Fibroblast of the conjunctiva (primary cell): ENCODE measurements around the gene PJVK.
"Not testable (repeated sequence)": the region's sequence is repeated elsewhere in the genome, so short reads cannot be mapped to it uniquely, and the experiment has no call there.

Experiments used
- DNase-seq: peaks from one replicate; pipeline ENCODE4 v3.0.0-alpha.2; 2010; ENCODE audit warnings: low read depth

PJVK gene

GRCh38 chr2:178429336-178429735 lies 21.8 kb upstream of the PJVK start:
- no peak for DNase-seq

GRCh38 chr2:178436662-178437061 lies 14.5 kb upstream of the PJVK start:
- DNase-seq = no peak

- DNase-seq = no peak
Measured at GRCh38 chr2:178441426-178441825, 9.8 kb upstream of the PJVK start.

GRCh38 chr2:178448968-178449661 lies 2.1 kb upstream of the PJVK start:
- DNase-seq = no peak

- no peak for DNase-seq
Measured at GRCh38 chr2:178449700-178450523, 1.3 kb upstream of the PJVK start.

- no peak for DNase-seq
Measured at GRCh38 chr2:178450524-178450773, 729 bp upstream of the PJVK start.

- no peak for DNase-seq
Measured at GRCh38 chr2:178452334-178452733, 1.2 kb downstream of the PJVK start.

GRCh38 chr2:178452870-178453269 lies 1.7 kb downstream of the PJVK start:
- DNase-seq = no peak

GRCh38 chr2:178455947-178456346 lies 4.8 kb downstream of the PJVK start:
- no peak for DNase-seq

GRCh38 chr2:178457390-178457886 lies 6.3 kb downstream of the PJVK start:
- DNase-seq = no peak

- no peak for DNase-seq
Measured at GRCh38 chr2:178469219-178469849, 18.2 kb downstream of the PJVK start.

- not testable (repeated sequence) for DNase-seq
Measured at GRCh38 chr2:178471313-178471712, 20.1 kb downstream of the PJVK start.

GRCh38 chr2:178473373-178473772 lies 22.2 kb downstream of the PJVK start:
- no peak for DNase-seq

- DNase-seq = no peak
Measured at GRCh38 chr2:178473931-178474330, 22.8 kb downstream of the PJVK start.

- no peak for DNase-seq
Measured at GRCh38 chr2:178474560-178474959, 23.4 kb downstream of the PJVK start.

GRCh38 chr2:178476477-178476876 lies 25.3 kb downstream of the PJVK start:
- no peak for DNase-seq

- DNase-seq = no peak
Measured at GRCh38 chr2:178477443-178478129, 26.4 kb downstream of the PJVK start.

GRCh38 chr2:178478130-178478438 lies 26.9 kb downstream of the PJVK start:
- DNase-seq = no peak

GRCh38 chr2:178478439-178479274 lies 27.5 kb downstream of the PJVK start, which contains the start of gene FKBP7:
TSS of gene FKBP7 (minus strand) at chr2:178478600. CDS start at chr2:178478499, 101 bp downstream.
- peak; percentile 46 for DNase-seq

- DNase-seq = no peak
Measured at GRCh38 chr2:178479275-178479616, 28.1 kb downstream of the PJVK start.

- no peak for DNase-seq
Measured at GRCh38 chr2:178479758-178480226, 28.6 kb downstream of the PJVK start.
